HG03354 (cell line): ENCODE measurements around the gene MAN1C1.

ENCODE experiments used
- ATAC-seq: cut with Tn5 transposase; IDR thresholded peaks from one replicate; pipeline ENCODE4 v1.9.1; 2021; ENCODE audit warnings: mild to moderate bottlenecking; ENCODE audit not compliant: unreplicated experiment, poor library complexity, severe bottlenecking

Gene MAN1C1

GRCh38 chr1:25786887-25787759, 170.5 kb downstream of the MAN1C1 start:
- ATAC-seq = no peak

- no peak for ATAC-seq
Observed at GRCh38 chr1:25787760-25788166, 171.2 kb downstream of the MAN1C1 start.

- no peak for ATAC-seq
Observed at GRCh38 chr1:25790472-25790871, 173.9 kb downstream of the MAN1C1 start.

- no peak for ATAC-seq
Observed at GRCh38 chr1:25792115-25792514, 175.5 kb downstream of the MAN1C1 start.

- no peak for ATAC-seq
Observed at GRCh38 chr1:25793585-25794170, 177.1 kb downstream of the MAN1C1 start.

- no peak for ATAC-seq
Observed at GRCh38 chr1:25794325-25794724, 177.7 kb downstream of the MAN1C1 start.

- no peak for ATAC-seq
Observed at GRCh38 chr1:25795211-25795610, 178.6 kb downstream of the MAN1C1 start.

- ATAC-seq = no peak
Observed at GRCh38 chr1:25795946-25796810, 179.6 kb downstream of the MAN1C1 start.

GRCh38 chr1:25796811-25797458, 180.3 kb downstream of the MAN1C1 start:
- ATAC-seq = no peak

- no peak for ATAC-seq
Observed at GRCh38 chr1:25797939-25798338, 181.3 kb downstream of the MAN1C1 start.

- no peak for ATAC-seq
Observed at GRCh38 chr1:25798666-25799351, 182.2 kb downstream of the MAN1C1 start.

GRCh38 chr1:25799352-25799934, 182.9 kb downstream of the MAN1C1 start:
- ATAC-seq = no peak

- ATAC-seq = no peak
Observed at GRCh38 chr1:25799935-25800702, 183.5 kb downstream of the MAN1C1 start, which contains the start of gene SELENON. Gene SELENON, plus strand, starts transcription at chr1:25800193. Its CDS starts 38 bp downstream, at chr1:25800231.

GRCh38 chr1:25800703-25801377, 184.2 kb downstream of the MAN1C1 start:
- ATAC-seq = no peak

GRCh38 chr1:25802915-25803314, 186.3 kb downstream of the MAN1C1 start:
- ATAC-seq = peak; percentile 47

- ATAC-seq = no peak
Observed at GRCh38 chr1:25803368-25803767, 186.8 kb downstream of the MAN1C1 start.

GRCh38 chr1:25804244-25804963, 187.8 kb downstream of the MAN1C1 start:
- no peak for ATAC-seq
